ENCODE measurements around the gene ASIC4. TPM values are rescaled to one million over a fixed set of nuclear protein-coding genes. Genes with fewer than 3 reads are reported as not detected.

ASIC4 gene
- total and polyA plus RNA-seq, 8 donors, result 0.04 to 0.38 (median 0.18) TPM; not detected in 4

DNA sequence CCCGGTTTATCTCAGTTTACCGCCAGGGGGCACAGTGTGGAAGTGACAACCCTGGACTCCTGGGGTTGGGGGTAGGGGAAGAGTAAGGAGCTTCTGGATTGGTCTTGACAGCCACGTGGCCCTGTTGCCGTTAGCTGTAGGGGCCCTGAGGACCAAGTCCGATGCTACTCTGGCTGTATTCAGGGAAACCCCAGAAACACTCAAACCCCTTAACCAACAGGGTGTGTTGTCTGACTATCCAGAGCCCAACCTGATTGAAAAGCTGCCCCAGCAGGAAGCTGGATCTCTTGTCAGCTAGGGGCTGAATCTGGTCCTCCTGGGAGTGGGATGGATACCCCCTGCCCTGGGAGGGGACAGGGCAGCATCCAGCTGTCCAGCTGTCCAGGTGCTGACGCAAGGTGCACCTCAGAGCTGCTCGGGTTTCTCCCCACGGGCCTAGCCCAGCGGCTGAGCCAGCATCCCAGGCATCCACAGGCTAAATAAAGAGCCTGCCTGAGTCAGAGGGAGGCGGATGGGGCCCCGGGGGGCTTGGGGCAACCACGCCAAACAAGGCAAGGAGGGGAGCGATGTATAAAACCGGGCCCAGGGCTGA is 18.7 kb upstream of the ASIC4 start:
- Histone ChIP-seq H3K4me3 (no peak overlapping the region), H3K9me3 (no peaks in the 10 kb centered on the region), H3K4me1 (peaks cover 0 to 15% (median 4%) of the 10 kb centered on the region in 3 donors), H3K36me3 (no peaks in the 10 kb centered on the region), H3K27ac (no peak overlapping the region), H3K27me3 (no peaks in the 10 kb centered on the region)
- intact Hi-C loops (cut with DNase I), result no loop called here
- 26 to 32% methylated on average over 14 of the region's 14 CpGs for WGBS, 2 donors
- no peak for FAIRE-seq
- no peak for ATAC-seq
- TF ChIP-seq, protein P1, sequence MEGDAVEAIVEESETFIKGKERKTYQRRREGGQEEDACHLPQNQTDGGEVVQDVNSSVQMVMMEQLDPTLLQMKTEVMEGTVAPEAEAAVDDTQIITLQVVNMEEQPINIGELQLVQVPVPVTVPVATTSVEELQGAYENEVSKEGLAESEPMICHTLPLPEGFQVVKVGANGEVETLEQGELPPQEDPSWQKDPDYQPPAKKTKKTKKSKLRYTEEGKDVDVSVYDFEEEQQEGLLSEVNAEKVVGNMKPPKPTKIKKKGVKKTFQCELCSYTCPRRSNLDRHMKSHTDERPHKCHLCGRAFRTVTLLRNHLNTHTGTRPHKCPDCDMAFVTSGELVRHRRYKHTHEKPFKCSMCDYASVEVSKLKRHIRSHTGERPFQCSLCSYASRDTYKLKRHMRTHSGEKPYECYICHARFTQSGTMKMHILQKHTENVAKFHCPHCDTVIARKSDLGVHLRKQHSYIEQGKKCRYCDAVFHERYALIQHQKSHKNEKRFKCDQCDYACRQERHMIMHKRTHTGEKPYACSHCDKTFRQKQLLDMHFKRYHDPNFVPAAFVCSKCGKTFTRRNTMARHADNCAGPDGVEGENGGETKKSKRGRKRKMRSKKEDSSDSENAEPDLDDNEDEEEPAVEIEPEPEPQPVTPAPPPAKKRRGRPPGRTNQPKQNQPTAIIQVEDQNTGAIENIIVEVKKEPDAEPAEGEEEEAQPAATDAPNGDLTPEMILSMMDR (IDR thresholded peaks at IDR 0.05), result peak in 3 of 4 donors; percentile 5 to 30 (median 6)
- DNase-seq, result peak; percentile 40 to 72 (median 59)

DNA sequence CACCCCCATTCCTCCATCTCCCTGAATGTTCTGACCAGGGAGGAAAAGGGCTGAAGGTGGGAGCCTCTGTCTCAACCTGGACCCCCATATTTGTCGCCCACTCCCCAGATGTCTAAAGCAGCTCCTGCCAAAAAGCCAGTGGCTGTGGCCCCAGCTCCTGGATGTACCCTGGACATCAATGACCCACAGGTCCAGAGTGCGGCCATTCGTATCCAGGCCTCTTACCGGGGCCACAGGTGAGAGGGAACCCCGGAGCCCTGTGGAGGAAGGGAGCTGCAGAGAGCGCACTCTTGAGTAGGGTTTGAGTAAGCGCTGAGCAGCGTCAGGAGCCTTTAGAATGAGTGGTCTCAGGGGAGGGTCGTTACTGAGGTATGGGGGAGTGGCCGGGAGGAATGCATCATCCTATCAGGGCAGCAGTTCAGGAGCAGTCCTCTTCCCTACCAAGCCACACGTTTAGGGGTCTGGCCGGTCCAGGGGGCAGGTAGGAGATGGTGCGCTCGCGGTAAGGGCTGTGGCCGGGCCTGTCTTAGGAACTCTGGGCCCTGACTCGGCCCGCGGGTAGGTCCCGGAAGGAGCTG is 17.9 kb upstream of the ASIC4 start:
- intact Hi-C loops (cut with DNase I), result no loop called here
- Histone ChIP-seq H3K4me1 (peaks cover 0 to 15% (median 4%) of the 10 kb centered on the region in 3 donors), H3K9me3 (no peaks in the 10 kb centered on the region), H3K27me3 (no peaks in the 10 kb centered on the region), H3K27ac (no peak overlapping the region), H3K4me3 (no peak overlapping the region), H3K36me3 (no peaks in the 10 kb centered on the region)
- TF ChIP-seq, protein P1 (IDR thresholded peaks at IDR 0.05), result no peak
- ATAC-seq (no peak), FAIRE-seq (no peak), DNase-seq (peak in 1 of 6 donors; percentile 64)
- 41 to 45% methylated on average over 18 to 20 of the region's 20 CpGs for WGBS, 2 donors

- ATAC-seq (no peak), DNase-seq (peak in 3 of 6 donors; percentile 30 to 86 (median 63)), FAIRE-seq (no peak)
- H3K36me3 ChIP-seq, result no peaks in the 10 kb centered on the region
- peaks cover 0 to 15% (median 4%) of the 10 kb centered on the region in 3 donors for H3K4me1 ChIP-seq
- peak overlapping the region in 3 of 4 donors; percentile 60 to 67 (median 65) for H3K4me3 ChIP-seq
- no peaks in the 10 kb centered on the region for H3K27me3 ChIP-seq
- no peak overlapping the region for H3K27ac ChIP-seq
- WGBS, 2 donors, result 13 to 15% methylated on average over 61 of the region's 61 CpGs
- intact Hi-C loops (cut with DNase I), result no loop called here
- H3K9me3 ChIP-seq, result no peaks in the 10 kb centered on the region
- TF ChIP-seq, protein P1 (IDR thresholded peaks at IDR 0.05), result no peak
These were observed 17.3 kb upstream of the ASIC4 start for GRCh38 chr2:219496825-219497494.

DNA sequence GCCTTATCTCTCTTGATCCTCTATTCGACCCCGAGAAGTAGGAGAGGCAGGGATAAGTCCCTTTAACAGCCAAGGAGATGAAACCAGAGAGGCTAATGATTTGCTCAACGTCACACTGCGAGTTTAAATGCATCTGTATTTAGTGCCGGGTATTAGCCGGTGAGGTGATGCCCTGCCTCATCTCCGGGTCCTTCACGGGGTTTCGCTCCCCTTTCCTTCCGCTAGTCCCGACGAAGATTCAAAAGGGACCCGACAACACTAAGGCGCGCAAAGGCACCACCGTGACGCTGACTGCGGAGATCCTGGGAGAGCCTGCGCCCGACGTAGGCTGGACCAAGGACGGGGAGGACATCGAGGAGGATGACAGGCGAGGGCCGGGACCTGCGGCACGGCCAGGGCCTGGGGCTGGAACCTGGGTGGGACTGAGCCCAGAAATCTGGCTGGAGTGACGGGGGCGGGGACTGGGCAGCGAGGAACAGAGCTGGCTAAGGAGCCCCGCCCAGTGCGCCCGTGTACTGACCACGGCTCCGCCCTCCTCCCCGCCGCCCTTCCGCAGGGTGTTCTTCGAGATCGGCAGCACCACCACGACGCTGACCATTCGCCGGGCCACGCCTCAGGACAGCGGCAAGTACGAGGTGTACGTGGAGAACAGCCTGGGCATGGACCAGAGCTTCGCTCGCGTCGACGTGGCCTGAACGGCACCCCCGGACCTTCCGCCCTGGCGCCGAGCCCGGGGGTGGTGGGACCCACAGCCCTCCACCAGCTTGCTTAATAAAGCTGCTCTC is 16.6 kb upstream of the ASIC4 start:
- TF ChIP-seq, protein P1 (IDR thresholded peaks at IDR 0.05), result no peak
- peaks cover 0 to 15% (median 4%) of the 10 kb centered on the region in 3 donors for H3K4me1 ChIP-seq
- 1 to 2% methylated on average over 56 to 59 of the region's 59 CpGs for WGBS, 2 donors
- H3K27ac ChIP-seq, result peak overlapping the region; percentile 75 to 95 (median 88)
- FAIRE-seq, result no peak
- H3K27me3 ChIP-seq, result no peaks in the 10 kb centered on the region
- ATAC-seq, result peak; percentile 79 to 89 (median 82)
- peak; percentile 83 to 94 (median 90) for DNase-seq
- peak overlapping the region; percentile 30 to 67 (median 62) for H3K4me3 ChIP-seq
- intact Hi-C loops (cut with DNase I), result no loop called here
- no peaks in the 10 kb centered on the region for H3K9me3 ChIP-seq
- no peaks in the 10 kb centered on the region for H3K36me3 ChIP-seq

Measured in pancreas (tissue), 10 donors.